Keratinocyte (primary cell): ENCODE results near the gene LDAH.

Experiments
- EZH2 ChIP-seq: IDR thresholded peaks from one replicate; pipeline ENCODE4 v1.6.1; 2012; ENCODE audit warnings: inconsistent platforms, mild to moderate bottlenecking, low read length, moderate library complexity
- TF ChIP-seq, protein P1 (sequence below), 3 experiments: IDR thresholded peaks in 1 of 3; conservative IDR thresholded peaks in 1 of 3; optimal IDR thresholded peaks in 1 of 3; 2 replicates in 2 of 3; 3 replicates in 1 of 3; pipeline versions ENCODE3 to v1.5.1; 2011; ENCODE audit warnings: low read length in 3 of 3, mild to moderate bottlenecking in 3 of 3, moderate library complexity in 2 of 3, control low read depth in 1 of 3, inconsistent platforms in 1 of 3; ENCODE audit not compliant: insufficient read depth in 2 of 3; ENCODE audit errors: extremely low read depth in 1 of 3

GRCh38 chr2:20757405-20758090 lies 65.4 kb downstream of the LDAH start:
- TF ChIP-seq, protein P1, sequence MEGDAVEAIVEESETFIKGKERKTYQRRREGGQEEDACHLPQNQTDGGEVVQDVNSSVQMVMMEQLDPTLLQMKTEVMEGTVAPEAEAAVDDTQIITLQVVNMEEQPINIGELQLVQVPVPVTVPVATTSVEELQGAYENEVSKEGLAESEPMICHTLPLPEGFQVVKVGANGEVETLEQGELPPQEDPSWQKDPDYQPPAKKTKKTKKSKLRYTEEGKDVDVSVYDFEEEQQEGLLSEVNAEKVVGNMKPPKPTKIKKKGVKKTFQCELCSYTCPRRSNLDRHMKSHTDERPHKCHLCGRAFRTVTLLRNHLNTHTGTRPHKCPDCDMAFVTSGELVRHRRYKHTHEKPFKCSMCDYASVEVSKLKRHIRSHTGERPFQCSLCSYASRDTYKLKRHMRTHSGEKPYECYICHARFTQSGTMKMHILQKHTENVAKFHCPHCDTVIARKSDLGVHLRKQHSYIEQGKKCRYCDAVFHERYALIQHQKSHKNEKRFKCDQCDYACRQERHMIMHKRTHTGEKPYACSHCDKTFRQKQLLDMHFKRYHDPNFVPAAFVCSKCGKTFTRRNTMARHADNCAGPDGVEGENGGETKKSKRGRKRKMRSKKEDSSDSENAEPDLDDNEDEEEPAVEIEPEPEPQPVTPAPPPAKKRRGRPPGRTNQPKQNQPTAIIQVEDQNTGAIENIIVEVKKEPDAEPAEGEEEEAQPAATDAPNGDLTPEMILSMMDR (optimal IDR thresholded peaks at IDR 0.05 in 1 of 3, IDR thresholded peaks at IDR 0.05 in 1 of 3, conservative IDR thresholded peaks at IDR 0.05 in 1 of 3; ENCODE audit: extremely low read depth in 1 of 3, insufficient read depth in 2 of 3, low read length in 3 of 3), result no peak
- TF ChIP-seq EZH2, result no peak
